Liver (tissue), 9 donors: ENCODE results near the gene ADK. TPM values are rescaled to one million over a fixed set of nuclear protein-coding genes. Genes with fewer than 3 reads are reported as not detected.

ENCODE experiments used
- DNase-seq: peaks from one replicate; pipeline ENCODE4 v3.0.0-alpha.2; 2017; ENCODE audit warnings: low spot score
- H3K27ac ChIP-seq, 2 donors: one replicate each; pipeline ENCODE4 v1.7.0; 2013; ENCODE audit warnings: inconsistent platforms in 2 of 2, low read length in 2 of 2, control low read depth in 1 of 2, low read depth in 1 of 2, mild to moderate bottlenecking in 1 of 2
- H3K27me3 ChIP-seq, 4 donors: one replicate each; pipeline versions ENCODE4 v1.6.1 to v1.7.0; 2013; ENCODE audit warnings: low read length in 3 of 4, inconsistent platforms in 1 of 4, mild to moderate bottlenecking in 1 of 4, moderate library complexity in 1 of 4; ENCODE audit not compliant: control insufficient read depth in 4 of 4, insufficient read depth in 4 of 4
- H3K36me3 ChIP-seq, 4 donors: one replicate each; pipeline versions ENCODE4 v1.6.1 to v1.7.0; 2013; ENCODE audit warnings: low read length in 3 of 4, mild to moderate bottlenecking in 3 of 4, low read depth in 1 of 4, moderate library complexity in 1 of 4; ENCODE audit not compliant: control insufficient read depth in 4 of 4, insufficient read depth in 3 of 4
- H3K4me1 ChIP-seq, 4 donors: one replicate each; pipeline versions ENCODE4 v1.6.1 to v1.7.0; 2013; ENCODE audit warnings: low read length in 3 of 4, mild to moderate bottlenecking in 3 of 4, moderate library complexity in 1 of 4; ENCODE audit not compliant: control insufficient read depth in 4 of 4, insufficient read depth in 4 of 4
- H3K4me3 ChIP-seq, 3 donors: one replicate each; pipeline versions ENCODE4 v1.6.1 to v1.7.0; 2013; ENCODE audit warnings: low read length in 3 of 3, control low read depth in 1 of 3, low read depth in 1 of 3, mild to moderate bottlenecking in 1 of 3
- H3K9ac ChIP-seq, 2 donors: one replicate each; pipeline ENCODE4 v1.7.0; 2013; ENCODE audit warnings: low read length in 2 of 2, mild to moderate bottlenecking in 2 of 2, moderate library complexity in 2 of 2, control low read depth in 1 of 2, low read depth in 1 of 2
- H3K9me3 ChIP-seq, 4 donors: one replicate each; pipeline versions ENCODE4 v1.6.1 to v1.7.0; 2013; ENCODE audit warnings: low read length in 3 of 4; ENCODE audit not compliant: control insufficient read depth in 4 of 4
- ATF3 ChIP-seq: IDR thresholded peaks from 2 replicates; pipeline ENCODE4 v1.6.1; 2016; ENCODE audit warnings: antibody characterized with exemption
- CTCF ChIP-seq: fragments of 150-350 bp; IDR thresholded peaks from 2 replicates; pipeline ENCODE4 v1.5.1; 2017; ENCODE audit warnings: improper control_type of control experiment, low read depth, low read length; ENCODE audit not compliant: missing input control
- FOXA1 ChIP-seq: IDR thresholded peaks from 2 replicates; pipeline ENCODE4 v1.6.1; 2016; ENCODE audit warnings: antibody characterized with exemption
- FOXA2 ChIP-seq: IDR thresholded peaks from 2 replicates; pipeline ENCODE4 v1.6.1; 2016; ENCODE audit warnings: antibody characterized with exemption
- GABPA ChIP-seq, 2 donors: IDR thresholded peaks in 1 of 2; conservative IDR thresholded peaks in 1 of 2; 2 replicates each; pipeline ENCODE4 v1.6.1; 2016; ENCODE audit warnings: antibody characterized with exemption in 2 of 2, mild to moderate bottlenecking in 1 of 2, moderate library complexity in 1 of 2
- HNF4A ChIP-seq, 2 donors: conservative IDR thresholded peaks; 2 replicates each; pipeline ENCODE4 v1.6.1; 2016; ENCODE audit warnings: antibody characterized with exemption in 2 of 2, mild to moderate bottlenecking in 2 of 2
- HNF4G ChIP-seq: IDR thresholded peaks from 2 replicates; pipeline ENCODE4 v1.6.1; 2016; ENCODE audit warnings: antibody characterized with exemption
- JUND ChIP-seq, 2 donors: IDR thresholded peaks; 2 replicates each; pipeline ENCODE4 v1.6.1; 2016; ENCODE audit warnings: antibody characterized with exemption in 2 of 2
- MAX ChIP-seq: IDR thresholded peaks from 2 replicates; pipeline ENCODE4 v1.6.1; 2016; ENCODE audit warnings: antibody characterized with exemption
- NR2F2 ChIP-seq: IDR thresholded peaks from 2 replicates; pipeline ENCODE4 v1.6.1; 2016; ENCODE audit warnings: antibody characterized with exemption
- RAD21 ChIP-seq, 2 donors: IDR thresholded peaks; 2 replicates each; pipeline ENCODE4 v1.6.1; 2016; ENCODE audit warnings: antibody characterized with exemption in 2 of 2, mild to moderate bottlenecking in 2 of 2
- REST ChIP-seq: IDR thresholded peaks from 2 replicates; pipeline ENCODE4 v1.6.1; 2016; ENCODE audit warnings: antibody characterized with exemption, mild to moderate bottlenecking
- RXRA ChIP-seq, 2 donors: IDR thresholded peaks; 2 replicates each; pipeline ENCODE4 v1.6.1; 2017 to 2018; ENCODE audit warnings: antibody characterized with exemption in 2 of 2, mild to moderate bottlenecking in 1 of 2
- SP1 ChIP-seq: IDR thresholded peaks from 2 replicates; pipeline ENCODE4 v1.6.1; 2018; ENCODE audit warnings: antibody characterized with exemption, mild to moderate bottlenecking
- TAF1 ChIP-seq: conservative IDR thresholded peaks from 2 replicates; pipeline ENCODE4 v1.6.1; 2016; ENCODE audit warnings: antibody characterized with exemption, mild to moderate bottlenecking
- YY1 ChIP-seq: IDR thresholded peaks from 2 replicates; pipeline ENCODE4 v1.6.1; 2016; ENCODE audit warnings: antibody characterized with exemption, mild to moderate bottlenecking
- WGBS: extraction: QIAGEN DNeasy Blood & Tissue Kit; methylation state at CpG from one replicate; pipeline ENCODE4 v1.1.7; 2013; 5-methylcytosine and 5-hydroxymethylcytosine counted together
- polyA plus RNA-seq, 2 donors: library from polyadenylated mRNA; stranded (reverse) in 1 of 2; unstranded in 1 of 2; fragments of 200-250 nt in 1 of 2; fragments of >200 nt in 1 of 2; fragmentation: Nextera tagmentation in 1 of 2; extraction: Ambion mirVana in 1 of 2; gene quantifications; one replicate each; pipeline versions ENCODE4 v1.2.1 to v1.2.3, GENCODE V29; 2013 to 2015
- total RNA-seq, 2 donors: library from RNA; depleted of rRNA; stranded (reverse); fragments of >200 nt; gene quantifications; one replicate each; pipeline ENCODE4 v1.2.3, GENCODE V29; 2014
- donor health status: healthy.
- donor health status: healthy.
- donor health status: healthy.
- donor health status: healthy.
- donor health status: healthy.

Gene ADK
- total and polyA plus RNA-seq, 4 donors = 18.0 to 110 (median 65.5) TPM

GRCh38 chr10:74382663-74383062 lies 231.6 kb downstream of the ADK start:
- H3K4me3 ChIP-seq = no peak overlapping the region
- H3K36me3 ChIP-seq = no peaks in the 10 kb centered on the region
- 88% methylated on average over 1 of the region's 1 CpG for WGBS
- TF ChIP-seq MAX (no peak), HNF4A (conservative IDR thresholded peaks at IDR 0.05) (no peak), FOXA2 (no peak), FOXA1 (no peak), CTCF (no peak), HNF4G (no peak), RAD21 (IDR thresholded peaks at IDR 0.05) (no peak), ATF3 (no peak), YY1 (no peak), REST (no peak), NR2F2 (no peak), JUND (IDR thresholded peaks at IDR 0.05) (no peak), GABPA (IDR thresholded peaks at IDR 0.05 in 1 of 2, conservative IDR thresholded peaks at IDR 0.05 in 1 of 2) (no peak)
- H3K9ac ChIP-seq = no peak overlapping the region
- DNase-seq = no peak
- H3K27ac ChIP-seq = no peak overlapping the region
- H3K4me1 ChIP-seq = no peaks in the 10 kb centered on the region
- H3K9me3 ChIP-seq = no peaks in the 10 kb centered on the region
- H3K27me3 ChIP-seq = no peaks in the 10 kb centered on the region

- TF ChIP-seq FOXA1 (no peak), SP1 (no peak), MAX (no peak), ATF3 (no peak), RXRA (IDR thresholded peaks at IDR 0.05) (no peak), TAF1 (no peak), NR2F2 (no peak), HNF4A (conservative IDR thresholded peaks at IDR 0.05) (no peak), JUND (IDR thresholded peaks at IDR 0.05) (no peak)
- no peak overlapping the region for H3K4me3 ChIP-seq
- no peak for DNase-seq
- H3K27ac ChIP-seq = no peak overlapping the region
- H3K9ac ChIP-seq = no peak overlapping the region
- H3K27me3 ChIP-seq = no peaks in the 10 kb centered on the region
- no peaks in the 10 kb centered on the region for H3K36me3 ChIP-seq
- no peaks in the 10 kb centered on the region for H3K4me1 ChIP-seq
- no peaks in the 10 kb centered on the region for H3K9me3 ChIP-seq
Observed at GRCh38 chr10:74383642-74384041, 232.6 kb downstream of the ADK start.
